Measurements from ENCODE around the gene GIPR. TPM values are rescaled to one million over a fixed set of nuclear protein-coding genes. Genes with fewer than 3 reads are reported as not detected.

Gene GIPR
- total RNA-seq, 1 experiment from 2014 or later: not detected

DNA sequence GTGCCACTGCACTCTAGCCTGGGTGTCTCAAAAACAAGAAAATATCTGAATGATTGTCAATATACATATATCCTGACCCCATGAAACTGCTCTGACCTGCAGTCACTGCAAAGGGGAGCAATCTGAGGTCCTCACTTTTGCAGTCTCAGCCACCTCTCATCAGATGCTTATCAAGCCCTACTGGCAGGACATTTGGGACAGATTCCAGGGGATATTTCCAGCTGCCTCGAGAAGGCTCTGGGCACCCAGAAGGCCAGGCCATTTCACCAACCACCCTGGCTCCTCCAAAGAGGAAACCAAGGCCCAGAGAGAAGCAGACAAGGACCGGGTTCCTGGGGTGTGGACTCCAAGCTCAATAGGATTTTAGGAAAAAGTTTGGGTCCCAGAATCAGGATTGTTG, 31.1 kb upstream of the GIPR start:
- POLR2A ChIA-PET: interaction anchor here (0.9 kb wide), 1 partner anchor 19 kb away, joined by 3 read pairs; no protein-coding TSS in a partner anchor
- intact Hi-C loops (cut with micrococcal nuclease): no loop called here
- Mint-ChIP-seq H3K4me3 (ENCODE audit: unreplicated experiment) (no peak overlapping the region), H3K9me3 (ENCODE audit: unreplicated experiment) (no peaks in the 10 kb centered on the region), H3K27ac (ENCODE audit: low read depth, unreplicated experiment) (no peak overlapping the region), H3K36me3 (ENCODE audit: insufficient read depth, unreplicated experiment) (peaks cover 26% of the 10 kb centered on the region), H3K27me3 (ENCODE audit: insufficient read depth, unreplicated experiment) (no peaks in the 10 kb centered on the region), H3K4me1 (ENCODE audit: insufficient read depth, unreplicated experiment) (peaks cover 24% of the 10 kb centered on the region)
- BruUV-seq (replicated peaks): TSS peak; percentile 15
- CTCF ChIA-PET: interaction anchor here (0.6 to 2.4 kb wide), 3 partner anchors 30 to 1586 kb away, joined by 3 to 12 read pairs (median 3); no protein-coding TSS in a partner anchor
- TF ChIP-seq, protein P1, sequence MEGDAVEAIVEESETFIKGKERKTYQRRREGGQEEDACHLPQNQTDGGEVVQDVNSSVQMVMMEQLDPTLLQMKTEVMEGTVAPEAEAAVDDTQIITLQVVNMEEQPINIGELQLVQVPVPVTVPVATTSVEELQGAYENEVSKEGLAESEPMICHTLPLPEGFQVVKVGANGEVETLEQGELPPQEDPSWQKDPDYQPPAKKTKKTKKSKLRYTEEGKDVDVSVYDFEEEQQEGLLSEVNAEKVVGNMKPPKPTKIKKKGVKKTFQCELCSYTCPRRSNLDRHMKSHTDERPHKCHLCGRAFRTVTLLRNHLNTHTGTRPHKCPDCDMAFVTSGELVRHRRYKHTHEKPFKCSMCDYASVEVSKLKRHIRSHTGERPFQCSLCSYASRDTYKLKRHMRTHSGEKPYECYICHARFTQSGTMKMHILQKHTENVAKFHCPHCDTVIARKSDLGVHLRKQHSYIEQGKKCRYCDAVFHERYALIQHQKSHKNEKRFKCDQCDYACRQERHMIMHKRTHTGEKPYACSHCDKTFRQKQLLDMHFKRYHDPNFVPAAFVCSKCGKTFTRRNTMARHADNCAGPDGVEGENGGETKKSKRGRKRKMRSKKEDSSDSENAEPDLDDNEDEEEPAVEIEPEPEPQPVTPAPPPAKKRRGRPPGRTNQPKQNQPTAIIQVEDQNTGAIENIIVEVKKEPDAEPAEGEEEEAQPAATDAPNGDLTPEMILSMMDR (IDR thresholded peaks at IDR 0.05; ENCODE audit: unreplicated experiment): no peak
- no peak for DNase-seq (ENCODE audit: unreplicated experiment)

DNA sequence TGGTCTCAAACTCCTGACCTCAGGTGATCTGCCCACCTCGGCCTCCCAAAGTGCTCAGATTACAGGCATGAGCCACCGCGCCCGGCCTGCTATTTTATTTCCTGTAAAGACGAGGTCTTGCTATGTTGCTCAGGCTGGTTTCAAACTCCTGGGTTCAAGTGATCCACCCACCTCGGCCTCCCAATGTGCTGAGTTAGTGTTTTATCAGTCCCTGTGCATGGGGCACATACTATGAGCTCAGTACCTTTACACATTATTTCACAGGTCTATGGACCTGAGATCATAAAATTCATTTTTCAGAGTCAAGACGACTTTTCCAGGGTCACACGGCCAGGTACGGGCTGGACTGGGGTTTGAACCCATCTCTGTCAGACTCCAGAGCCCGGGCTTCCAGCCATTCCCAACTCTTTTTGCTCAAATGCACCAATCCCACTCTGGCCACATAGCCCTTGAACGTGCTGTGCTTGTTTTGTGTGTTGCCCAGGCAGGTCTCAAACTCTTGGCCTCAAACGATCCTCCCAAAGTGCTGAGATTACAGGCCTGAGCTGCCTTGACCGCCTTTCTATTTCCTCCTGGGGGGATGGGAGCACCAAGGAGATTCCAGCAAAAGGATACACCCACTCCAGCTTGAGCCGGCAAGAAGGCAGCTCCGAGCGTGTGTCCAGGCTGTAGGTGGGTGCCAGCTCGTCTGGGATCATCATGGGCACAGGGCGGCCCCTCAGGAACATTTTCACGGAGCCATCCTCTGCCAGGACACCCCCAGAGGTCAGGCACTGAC, 29.9 kb upstream of the GIPR start:
- ChIA-PET CTCF (interaction anchor here (0.6 to 2.4 kb wide), 8 partner anchors 20 to 58 kb away, joined by 3 to 12 read pairs (median 4); no protein-coding TSS in a partner anchor), POLR2A (interaction anchor here (0.7 to 6.2 kb wide), 10 partner anchors 7 to 171 kb away, joined by 3 to 71 read pairs (median 4); partner anchors contain the start of genes FOSB, OPA3 and SNRPD2)
- peak overlapping the region; percentile 81 for H3K27ac Mint-ChIP-seq (ENCODE audit: low read depth, unreplicated experiment)

DNA sequence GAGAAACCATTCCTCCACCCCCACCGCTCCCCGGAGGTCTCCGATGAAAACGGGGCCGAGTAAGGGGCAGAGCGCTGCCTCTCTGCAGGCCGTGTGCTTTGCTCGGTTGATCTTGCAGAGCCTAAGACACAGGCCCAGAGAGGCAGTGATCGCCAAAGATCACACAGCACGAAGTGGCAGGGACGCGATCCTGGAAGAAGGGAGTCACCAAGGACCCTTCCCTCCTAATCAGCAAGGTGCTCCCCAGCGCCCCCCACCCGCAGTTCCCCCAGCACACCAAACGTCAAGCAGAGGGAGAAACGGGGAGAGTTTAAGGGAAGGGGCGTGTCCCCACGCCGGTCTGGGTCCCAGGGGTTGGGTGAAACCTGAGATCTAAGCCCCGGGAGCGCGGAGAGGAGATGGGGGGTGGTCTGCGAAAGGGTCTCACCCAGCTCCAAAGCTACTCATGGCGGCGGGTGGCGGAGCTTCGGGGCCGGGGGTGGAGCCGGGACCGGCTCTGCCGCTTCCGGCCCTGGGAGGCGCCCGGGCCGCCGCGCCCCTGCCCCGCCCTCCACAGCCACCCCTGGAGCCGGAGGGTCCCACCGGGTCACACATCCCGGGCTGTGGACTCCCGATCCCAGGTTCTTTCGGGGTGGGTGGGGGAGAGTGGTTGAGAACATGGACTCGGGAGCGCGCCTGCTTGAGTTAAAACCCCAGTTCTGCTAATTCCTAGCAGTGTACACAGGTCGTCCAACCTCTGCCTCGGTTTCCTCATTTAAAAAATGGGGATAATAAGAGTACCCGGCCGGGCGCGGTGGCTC, 28.9 kb upstream of the GIPR start, which contains the start of gene EML2:
EML2 (minus strand) TSS at position 468 of the 800 bp plus-strand sequence; CDS start at position 447, 21 bp downstream.
- H3K4me3 Mint-ChIP-seq (ENCODE audit: unreplicated experiment): peak within 1 kb of the TSS; percentile 89
- no TSS peak for BruUV-seq (replicated peaks)
- no peaks in the 10 kb centered on the region for H3K9me3 Mint-ChIP-seq (ENCODE audit: unreplicated experiment)
- CTCF ChIA-PET: interaction anchor here (0.6 to 5.3 kb wide), 10 partner anchors 21 to 57 kb away, joined by 3 to 99 read pairs (median 4); partner anchors contain the start of gene QPCTL
- TF ChIP-seq, protein P1 (IDR thresholded peaks at IDR 0.05; ENCODE audit: unreplicated experiment): no peak
- POLR2A ChIA-PET: interaction anchor here (0.7 to 6.2 kb wide), 12 partner anchors 8 to 172 kb away, joined by 3 to 71 read pairs (median 4); partner anchors contain the start of genes FOSB, OPA3 and SNRPD2
- peak within 1 kb of the TSS; percentile 81 for H3K27ac Mint-ChIP-seq (ENCODE audit: low read depth, unreplicated experiment)
- no peaks in the 10 kb centered on the region for H3K27me3 Mint-ChIP-seq (ENCODE audit: insufficient read depth, unreplicated experiment)
- H3K36me3 Mint-ChIP-seq (ENCODE audit: insufficient read depth, unreplicated experiment): peaks cover 20% of the 10 kb centered on the region
- H3K4me1 Mint-ChIP-seq (ENCODE audit: insufficient read depth, unreplicated experiment): peaks cover 26% of the 10 kb centered on the region
- intact Hi-C loops (cut with micrococcal nuclease): no loop called here
- DNase-seq (ENCODE audit: unreplicated experiment): peak; percentile 39

More for the DNA sequence above, 29.9 kb upstream of the GIPR start:
- Mint-ChIP-seq H3K4me1 (ENCODE audit: insufficient read depth, unreplicated experiment) (peaks cover 23% of the 10 kb centered on the region), H3K36me3 (ENCODE audit: insufficient read depth, unreplicated experiment) (peaks cover 20% of the 10 kb centered on the region), H3K27me3 (ENCODE audit: insufficient read depth, unreplicated experiment) (no peaks in the 10 kb centered on the region), H3K9me3 (ENCODE audit: unreplicated experiment) (no peaks in the 10 kb centered on the region), H3K4me3 (ENCODE audit: unreplicated experiment) (peak overlapping the region; percentile 89)
- TSS peak; percentile 49 for BruUV-seq (replicated peaks)
- peak; percentile 73 for DNase-seq (ENCODE audit: unreplicated experiment)
- intact Hi-C loops (cut with micrococcal nuclease): no loop called here
- TF ChIP-seq, protein P1 (IDR thresholded peaks at IDR 0.05; ENCODE audit: unreplicated experiment): no peak
